Hepatocyte (in vitro differentiated cells): ENCODE measurements around the gene AEN. TPM values are rescaled to one million over a fixed set of nuclear protein-coding genes. Genes with fewer than 3 reads are reported as not detected.

ENCODE experiments used
- DNase-seq: peaks from one replicate; pipeline ENCODE4 v3.0.0-alpha.2; 2016; ENCODE audit warnings: low spot score
- H2AFZ ChIP-seq: fragments of 200-600 bp; sonication (generic); 2 replicates; pipeline ENCODE4 v1.6.0; 2016; ENCODE audit warnings: antibody characterized with exemption, mild to moderate bottlenecking
- H3K27ac ChIP-seq: fragments of 200-600 bp; sonication (generic); 2 replicates; pipeline ENCODE4 v1.5.1; 2016; ENCODE audit warnings: mild to moderate bottlenecking
- H3K27me3 ChIP-seq: fragments of 200-600 bp; sonication (generic); 2 replicates; pipeline ENCODE4 v1.6.1; 2016
- H3K36me3 ChIP-seq: fragments of 200-600 bp; sonication (generic); replicated peaks from 2 replicates; pipeline ENCODE4 v1.5.1; 2016; ENCODE audit warnings: low read depth; ENCODE audit not compliant: insufficient read depth
- H3K4me1 ChIP-seq: fragments of 200-600 bp; sonication (generic); 2 replicates; pipeline ENCODE4 v1.5.1; 2016; ENCODE audit warnings: mild to moderate bottlenecking, moderate library complexity; ENCODE audit not compliant: insufficient read depth
- H3K4me2 ChIP-seq: fragments of 200-600 bp; sonication (generic); 2 replicates; pipeline ENCODE4 v1.6.0; 2016
- H3K4me3 ChIP-seq: fragments of 200-600 bp; sonication (generic); 2 replicates; pipeline ENCODE4 v1.5.1; 2016; ENCODE audit warnings: mild to moderate bottlenecking
- H3K79me2 ChIP-seq: fragments of 200-600 bp; sonication (generic); 2 replicates; pipeline ENCODE4 v1.6.0; 2017; ENCODE audit warnings: mild to moderate bottlenecking
- H3K9me2 ChIP-seq: fragments of 200-600 bp; sonication (generic); replicated peaks from 2 replicates; pipeline ENCODE4 v1.6.0; 2017; ENCODE audit warnings: mild to moderate bottlenecking; ENCODE audit not compliant: insufficient read depth
- H3K9me3 ChIP-seq: fragments of 200-600 bp; sonication (generic); 2 replicates; pipeline ENCODE4 v1.5.1; 2016; ENCODE audit warnings: low read depth, mild to moderate bottlenecking
- H4K20me1 ChIP-seq: fragments of 200-600 bp; sonication (generic); 2 replicates; pipeline ENCODE4 v1.6.0; 2016; ENCODE audit warnings: mild to moderate bottlenecking; ENCODE audit not compliant: insufficient read depth, poor library complexity, severe bottlenecking
- EZH2 ChIP-seq: fragments of 200-600 bp; sonication (generic); IDR thresholded peaks from 2 replicates; pipeline ENCODE4 v1.6.1; 2016; ENCODE audit warnings: antibody characterized with exemption, mild to moderate bottlenecking, borderline replicate concordance
- EZH2phosphoT487 ChIP-seq: fragments of 200-600 bp; sonication (generic); IDR thresholded peaks from one replicate; pipeline ENCODE4 v1.6.1; 2018; ENCODE audit warnings: antibody characterized with exemption, mild to moderate bottlenecking, low read depth, moderate library complexity; ENCODE audit not compliant: unreplicated experiment, severe bottlenecking
- WGBS: methylation state at CpG from one replicate; pipeline ENCODE4 v1.1.6; 2016; ENCODE audit warnings: low lambda C conversion rate; ENCODE audit errors: missing lambda C conversion rate; 5-methylcytosine and 5-hydroxymethylcytosine counted together
- microRNA counts: library from miRNA; unstranded; fragments of <30 nt; microRNA quantifications from one replicate; lab custom pipeline; 2017
- microRNA-seq: library from miRNA; unstranded; fragments of <30 nt; microRNA quantifications from one replicate; pipeline ENCODE4, GENCODE V29; 2017
- polyA plus RNA-seq: library from polyadenylated mRNA; unstranded; fragments of >200 nt; fragmentation: Nextera tagmentation; extraction: Ambion mirVana; gene quantifications from 2 replicates; pipeline ENCODE4 v1.2.1, GENCODE V29; 2016
- small RNA-seq: library from RNA; depleted of rRNA; stranded (forward); fragments of <200 nt; gene quantifications from one replicate; pipeline ENCODE3, GENCODE V24; 2014
- total RNA-seq: library from RNA; depleted of rRNA; stranded (reverse); fragments of >200 nt; gene quantifications from 2 replicates; pipeline ENCODE4 v1.2.3, GENCODE V29; 2014
- TF ChIP-seq, protein P1 (sequence below): fragments of 200-600 bp; sonication (generic); IDR thresholded peaks from 2 replicates; pipeline ENCODE4 v1.5.1; 2016; ENCODE audit warnings: antibody characterized with exemption, mild to moderate bottlenecking; ENCODE audit not compliant: poor library complexity

Gene AEN
- total and polyA plus RNA-seq, 2 experiments from 2014 or later, result 18.3 to 25.0 TPM

DNA sequence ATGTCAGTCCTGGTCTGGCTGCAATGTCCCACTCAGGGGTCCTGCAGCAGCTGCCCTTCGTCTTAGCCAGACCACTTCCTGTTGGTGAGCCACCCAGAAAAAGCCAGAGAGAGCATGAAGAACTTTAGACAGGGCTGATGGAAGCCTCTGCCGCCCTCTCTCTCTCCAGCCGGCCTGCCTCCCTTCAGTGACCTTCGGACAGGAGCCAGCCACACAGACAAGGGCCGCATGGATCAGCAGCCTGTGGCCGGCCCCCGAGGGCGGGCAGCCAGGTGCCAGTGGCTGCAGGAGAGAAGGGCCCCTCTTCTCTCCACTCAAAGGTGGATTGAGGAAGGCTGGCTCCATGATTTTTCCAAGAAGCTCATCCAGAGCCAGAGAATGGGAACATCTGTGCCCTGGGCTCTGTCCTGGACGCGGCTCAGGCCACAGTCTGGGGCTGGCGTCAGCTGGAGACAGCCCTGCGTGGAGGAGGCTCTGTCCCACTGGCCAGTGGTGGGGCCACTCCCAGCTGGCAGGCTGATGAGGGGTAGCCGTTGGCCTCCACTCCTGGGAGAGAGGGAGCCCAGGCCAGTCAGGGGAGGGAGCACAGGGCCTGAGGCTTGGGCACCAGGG lies 60.6 kb downstream of the AEN start:
- peak overlapping the region; percentile 63 for H2AFZ ChIP-seq
- H4K20me1 ChIP-seq, result no peaks in the 10 kb centered on the region
- no peak overlapping the region for H3K4me3 ChIP-seq
- H3K79me2 ChIP-seq, result no peaks in the 10 kb centered on the region
- no peaks in the 10 kb centered on the region for H3K9me2 ChIP-seq
- peak; percentile 38 for DNase-seq
- no peaks in the 10 kb centered on the region for H3K9me3 ChIP-seq
- peaks cover 10% of the 10 kb centered on the region for H3K4me1 ChIP-seq
- H3K36me3 ChIP-seq, result no peaks in the 10 kb centered on the region
- whole genome bisulfite sequencing, result 59% methylated on average over 13 of the region's 13 CpGs
- H3K27me3 ChIP-seq, result no peaks in the 10 kb centered on the region
- no peak overlapping the region for H3K4me2 ChIP-seq
- TF ChIP-seq, protein P1, sequence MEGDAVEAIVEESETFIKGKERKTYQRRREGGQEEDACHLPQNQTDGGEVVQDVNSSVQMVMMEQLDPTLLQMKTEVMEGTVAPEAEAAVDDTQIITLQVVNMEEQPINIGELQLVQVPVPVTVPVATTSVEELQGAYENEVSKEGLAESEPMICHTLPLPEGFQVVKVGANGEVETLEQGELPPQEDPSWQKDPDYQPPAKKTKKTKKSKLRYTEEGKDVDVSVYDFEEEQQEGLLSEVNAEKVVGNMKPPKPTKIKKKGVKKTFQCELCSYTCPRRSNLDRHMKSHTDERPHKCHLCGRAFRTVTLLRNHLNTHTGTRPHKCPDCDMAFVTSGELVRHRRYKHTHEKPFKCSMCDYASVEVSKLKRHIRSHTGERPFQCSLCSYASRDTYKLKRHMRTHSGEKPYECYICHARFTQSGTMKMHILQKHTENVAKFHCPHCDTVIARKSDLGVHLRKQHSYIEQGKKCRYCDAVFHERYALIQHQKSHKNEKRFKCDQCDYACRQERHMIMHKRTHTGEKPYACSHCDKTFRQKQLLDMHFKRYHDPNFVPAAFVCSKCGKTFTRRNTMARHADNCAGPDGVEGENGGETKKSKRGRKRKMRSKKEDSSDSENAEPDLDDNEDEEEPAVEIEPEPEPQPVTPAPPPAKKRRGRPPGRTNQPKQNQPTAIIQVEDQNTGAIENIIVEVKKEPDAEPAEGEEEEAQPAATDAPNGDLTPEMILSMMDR, result no peak
- TF ChIP-seq EZH2phosphoT487 (no peak), EZH2 (no peak)
- H3K27ac ChIP-seq, result peak overlapping the region; percentile 43

MicroRNA genes within 50 kb of the gene (microRNA counts, 767-probe panel; counts per million panel counts)
- microRNA hsa-miR-1179 (lab: Ali Mortazavi, UCI) (not detected), microRNA hsa-miR-7-5p (lab: Ali Mortazavi, UCI) (3,546 counts per million, percentile 9 among the panel's probes with 10 or more counts)

Small RNA genes lying within 50 kb of the gene (microRNA-seq; reads per million reads assigned to microRNA genes)
- gene MIR1179, result 26.8 reads per million, percentile 44 among the genes with 10 or more reads in this experiment
- not detected for gene MIR3529
- not detected for gene MIR7-2

Small RNA genes lying within 50 kb of the gene (small RNA-seq; reads per million reads assigned to genes)
- 1.2 reads per million, percentile 77 among the genes with 10 or more reads in this experiment for gene MIR1179
- 0.25 reads per million for gene MIR7-2

Other genes starting within 250 kb of the AEN start
- gene MRPL46, start 154.0 kb upstream of the AEN start, total RNA-seq, result 29.0 and 33.3 TPM in 2 replicates
- 39.4 and 40.9 TPM in 2 replicates for gene MRPL46, start 154.0 kb upstream of the AEN start, polyA plus RNA-seq
- gene MRPS11, start 153.6 kb upstream of the AEN start, total RNA-seq, result 26.4 and 28.5 TPM in 2 replicates
- 67.8 and 75.0 TPM in 2 replicates for gene MRPS11, start 153.6 kb upstream of the AEN start, polyA plus RNA-seq
- 7.2 and 11.5 TPM in 2 replicates for gene DET1, start 74.7 kb upstream of the AEN start, total RNA-seq
- 4.0 and 6.5 TPM in 2 replicates for gene DET1, start 74.7 kb upstream of the AEN start, polyA plus RNA-seq
- 3.8 and 13.3 TPM in 2 replicates for gene ISG20, start 17.7 kb downstream of the AEN start, total RNA-seq
- gene ISG20, start 17.7 kb downstream of the AEN start, polyA plus RNA-seq, result 11.9 and 15.8 TPM in 2 replicates
- gene ACAN, start 182.1 kb downstream of the AEN start, total RNA-seq, result 0.16 and 0.20 TPM in 2 replicates
- gene ACAN, start 182.1 kb downstream of the AEN start, polyA plus RNA-seq, result 0.13 and 0.34 TPM in 2 replicates